GM19328 (cell line): ENCODE measurements around the gene FSD2.
"Not testable (repeated sequence)": the region's sequence is repeated elsewhere in the genome, so short reads cannot be mapped to it uniquely, and the experiment has no call there.

Source experiments
- ATAC-seq: cut with Tn5 transposase; IDR thresholded peaks from one replicate; pipeline ENCODE4 v1.9.1; 2021; ENCODE audit warnings: mild to moderate bottlenecking, moderate library complexity; ENCODE audit not compliant: unreplicated experiment

FSD2 gene

GRCh38 chr15:82831894-82832600, 26.2 kb upstream of the FSD2 start:
- ATAC-seq = no peak

- no peak for ATAC-seq
Observed at GRCh38 chr15:82830427-82831173, 24.7 kb upstream of the FSD2 start.

GRCh38 chr15:82829234-82829633, 23.4 kb upstream of the FSD2 start:
- ATAC-seq = no peak

GRCh38 chr15:82828075-82828474, 22.2 kb upstream of the FSD2 start:
- no peak for ATAC-seq

GRCh38 chr15:82823049-82823448, 17.2 kb upstream of the FSD2 start:
- no peak for ATAC-seq

- ATAC-seq = not testable (repeated sequence)
Observed at GRCh38 chr15:82821851-82822250, 16.0 kb upstream of the FSD2 start.

GRCh38 chr15:82821396-82821795, 15.5 kb upstream of the FSD2 start:
- ATAC-seq = not testable (repeated sequence)

- ATAC-seq = no peak
Observed at GRCh38 chr15:82820128-82820527, 14.3 kb upstream of the FSD2 start.

GRCh38 chr15:82812994-82813393, 7.1 kb upstream of the FSD2 start:
- no peak for ATAC-seq

GRCh38 chr15:82810890-82811426, 5.1 kb upstream of the FSD2 start:
- ATAC-seq = no peak

- peak; percentile 15 for ATAC-seq
Observed at GRCh38 chr15:82810061-82810889, 4.4 kb upstream of the FSD2 start.

- peak; percentile 79 for ATAC-seq
Observed at GRCh38 chr15:82809308-82810060, 3.6 kb upstream of the FSD2 start, which contains the start of gene WHAMM. Gene WHAMM, plus strand, starts transcription at chr15:82809628. Its CDS starts 99 bp downstream, at chr15:82809727.

- no peak for ATAC-seq
Observed at GRCh38 chr15:82808634-82809041, 2.8 kb upstream of the FSD2 start.

GRCh38 chr15:82807920-82808633, 2.2 kb upstream of the FSD2 start:
- no peak for ATAC-seq

- no peak for ATAC-seq
Observed at GRCh38 chr15:82804575-82804949, 1.3 kb downstream of the FSD2 start.

GRCh38 chr15:82803793-82804574, 1.9 kb downstream of the FSD2 start:
- no peak for ATAC-seq

- ATAC-seq = no peak
Observed at GRCh38 chr15:82802497-82802896, 3.4 kb downstream of the FSD2 start.

- ATAC-seq = no peak
Observed at GRCh38 chr15:82799183-82799841, 6.6 kb downstream of the FSD2 start.
